H1 (cell line): ENCODE data around the gene OR10A6. TPM values are rescaled to one million over a fixed set of nuclear protein-coding genes. Genes with fewer than 3 reads are reported as not detected.

Source experiments
- CTCF ChIA-PET: fragments of 300-600 bp; sonication (Branson Sonifier 250); formaldehyde crosslinking; loops from one replicate; lab custom pipeline; 2021; ENCODE audit not compliant: partially characterized antibody; lab: Charles Lee
- POLR2A ChIA-PET: fragments of 300-600 bp; sonication (Branson Sonifier 250); formaldehyde crosslinking; loops from one replicate; lab custom pipeline; 2021; ENCODE audit warnings: inconsistent platforms; ENCODE audit not compliant: partially characterized antibody; lab: Charles Lee
- DNase-seq, 2 experiments: peaks; one replicate each; pipeline versions ENCODE4 v3.0.0 to v3.0.0-alpha.2; 2010 to 2022; ENCODE audit warnings: low spot score in 2 of 2, low read depth in 1 of 2, mixed read lengths in 1 of 2
- FAIRE-seq: peaks from 2 replicates; lab custom pipeline; 2011; peaks lifted over from hg19 to GRCh38; lab: Jason Lieb, UNC
- H2AFZ ChIP-seq: 2 replicates; pipeline ENCODE4 v1.8.1; 2012; ENCODE audit warnings: low read length, inconsistent platforms
- H2AK5ac ChIP-seq: 2 replicates; pipeline ENCODE4 v1.6.1; 2013; ENCODE audit warnings: low read depth, low read length
- H2BK120ac ChIP-seq: replicated peaks from 2 replicates; pipeline ENCODE3; 2013; ENCODE audit warnings: low read depth, low read length, inconsistent platforms
- H2BK12ac ChIP-seq: 2 replicates; pipeline ENCODE4 v1.6.1; 2013; ENCODE audit warnings: low read depth, low read length
- H2BK15ac ChIP-seq: 2 replicates; pipeline ENCODE4 v1.6.1; 2013; ENCODE audit warnings: low read length
- H2BK20ac ChIP-seq: 2 replicates; pipeline ENCODE4 v1.6.1; 2013; ENCODE audit warnings: low read length
- H2BK5ac ChIP-seq: 2 replicates; pipeline ENCODE4 v1.6.1; 2013; ENCODE audit warnings: low read depth, low read length
- H3K14ac ChIP-seq: 2 replicates; pipeline ENCODE4 v1.6.1; 2013; ENCODE audit warnings: inconsistent platforms; ENCODE audit not compliant: insufficient read length
- H3K18ac ChIP-seq: 2 replicates; pipeline ENCODE4 v1.6.1; 2013; ENCODE audit warnings: low read length; ENCODE audit errors: extremely low read depth
- H3K23ac ChIP-seq: 2 replicates; pipeline ENCODE4 v1.6.1; 2013; ENCODE audit warnings: inconsistent platforms; ENCODE audit not compliant: insufficient read length
- H3K23me2 ChIP-seq: 2 replicates; pipeline ENCODE4 v1.6.1; 2013; ENCODE audit warnings: low read depth, low read length
- H3K27ac ChIP-seq: 2 replicates; pipeline ENCODE4 v1.6.1; 2011; ENCODE audit warnings: low read depth, low read length, inconsistent platforms
- H3K27me3 ChIP-seq, 4 experiments: replicated peaks in 1 of 4; 1 replicate in 1 of 4; 2 replicates in 3 of 4; pipeline versions ENCODE4 v1.6.1 to v1.8.1; 2011 to 2013; ENCODE audit warnings: low read length in 3 of 4, mild to moderate bottlenecking in 3 of 4, inconsistent platforms in 2 of 4, mixed read lengths in 2 of 4, moderate library complexity in 1 of 4; ENCODE audit not compliant: control insufficient read depth in 3 of 4, insufficient read depth in 3 of 4; ENCODE audit errors: extremely low read depth in 1 of 4
- H3K36me3 ChIP-seq, 4 experiments: 2 replicates each; pipeline versions ENCODE4 v1.6.1 to v1.8.1; 2011 to 2013; ENCODE audit warnings: mild to moderate bottlenecking in 4 of 4, low read length in 3 of 4, moderate library complexity in 2 of 4, control low read depth in 1 of 4, inconsistent platforms in 1 of 4; ENCODE audit not compliant: insufficient read depth in 4 of 4, control insufficient read depth in 2 of 4
- H3K4ac ChIP-seq: replicated peaks from 2 replicates; pipeline ENCODE3; 2013; ENCODE audit warnings: low read length, low read depth, mixed read lengths, inconsistent platforms; ENCODE audit not compliant: insufficient read length
- H3K4me1 ChIP-seq, 4 experiments: replicated peaks in 1 of 4; 1 replicate in 1 of 4; 2 replicates in 3 of 4; pipeline versions ENCODE4 v1.6.1 to v1.8.1; 2011 to 2013; ENCODE audit warnings: low read length in 3 of 4, inconsistent platforms in 2 of 4, mixed read lengths in 1 of 4; ENCODE audit not compliant: insufficient read depth in 4 of 4, control insufficient read depth in 3 of 4
- H3K4me2 ChIP-seq, 2 experiments: 2 replicates each; pipeline versions ENCODE4 v1.6.1 to v1.8.1; 2011 to 2013; ENCODE audit warnings: low read depth in 2 of 2, low read length in 2 of 2, control low read depth in 1 of 2, inconsistent platforms in 1 of 2, mild to moderate bottlenecking in 1 of 2; ENCODE audit not compliant: insufficient read depth in 1 of 2
- H3K4me3 ChIP-seq, 4 experiments: fragments of 200-600, 300-600 bp in 1 of 4; sonication (generic), shearing (Covaris generic), sonication (Bioruptor Twin) in 1 of 4; 2 replicates each; pipeline versions ENCODE4 v1.5.1 to v1.8.1; 2011 to 2016; ENCODE audit warnings: low read length in 4 of 4, low read depth in 3 of 4, control low read depth in 2 of 4, inconsistent platforms in 2 of 4, mild to moderate bottlenecking in 2 of 4, mixed read lengths in 1 of 4, moderate library complexity in 1 of 4; ENCODE audit not compliant: insufficient read depth in 2 of 4; ENCODE audit errors: extremely low read depth in 1 of 4
- H3K56ac ChIP-seq: replicated peaks from 2 replicates; pipeline ENCODE3; 2013; ENCODE audit warnings: low read depth, mild to moderate bottlenecking, mixed read lengths, low read length, inconsistent platforms; ENCODE audit not compliant: insufficient read length
- H3K79me1 ChIP-seq: 2 replicates; pipeline ENCODE4 v1.6.1; 2013; ENCODE audit warnings: low read depth, low read length, control low read depth
- H3K79me2 ChIP-seq, 2 experiments: 2 replicates each; pipeline versions ENCODE4 v1.6.1 to v1.8.1; 2012 to 2013; ENCODE audit warnings: low read length in 2 of 2, mild to moderate bottlenecking in 2 of 2, inconsistent platforms in 1 of 2; ENCODE audit not compliant: insufficient read depth in 2 of 2, control insufficient read depth in 1 of 2
- H3K9ac ChIP-seq, 4 experiments: replicated peaks in 1 of 4; 1 replicate in 1 of 4; 2 replicates in 3 of 4; pipeline versions ENCODE4 v1.6.1 to v1.8.1; 2011 to 2013; ENCODE audit warnings: low read depth in 3 of 4, low read length in 3 of 4, control low read depth in 2 of 4, mild to moderate bottlenecking in 2 of 4, moderate library complexity in 2 of 4, inconsistent platforms in 1 of 4; ENCODE audit errors: extremely low read depth in 1 of 4
- H3K9me3 ChIP-seq, 2 experiments: 2 replicates each; pipeline versions ENCODE4 v1.6.1 to v1.8.1; 2012 to 2013; ENCODE audit warnings: mild to moderate bottlenecking in 2 of 2, moderate library complexity in 2 of 2, control low read depth in 1 of 2, inconsistent platforms in 1 of 2, low read depth in 1 of 2, low read length in 1 of 2, mixed read lengths in 1 of 2; ENCODE audit not compliant: insufficient read depth in 2 of 2
- H4K20me1 ChIP-seq, 2 experiments: replicated peaks in 1 of 2; 2 replicates each; pipeline versions ENCODE3 to v1.8.1; 2011 to 2013; ENCODE audit warnings: inconsistent platforms in 2 of 2, low read length in 2 of 2, mild to moderate bottlenecking in 1 of 2; ENCODE audit not compliant: insufficient read depth in 2 of 2, control insufficient read depth in 1 of 2
- H4K5ac ChIP-seq: 2 replicates; pipeline ENCODE4 v1.6.1; 2013; ENCODE audit warnings: low read length, low read depth, mixed read lengths, inconsistent platforms; ENCODE audit not compliant: insufficient read length
- H4K8ac ChIP-seq: 2 replicates; pipeline ENCODE4 v1.8.0; 2013; ENCODE audit warnings: mild to moderate bottlenecking, moderate library complexity, low read length, inconsistent platforms; ENCODE audit not compliant: insufficient read depth; ENCODE audit errors: extremely low read depth
- H4K91ac ChIP-seq: replicated peaks from 2 replicates; pipeline ENCODE3; 2013; ENCODE audit warnings: low read length, mixed read lengths, inconsistent platforms; ENCODE audit not compliant: insufficient read length
- NANOG ChIP-seq: IDR thresholded peaks from 2 replicates; pipeline ENCODE4 v1.6.1; 2011; ENCODE audit warnings: low read length, low read depth, mild to moderate bottlenecking, inconsistent platforms; ENCODE audit not compliant: insufficient read depth, poor library complexity, severe bottlenecking
- WGBS, 2 experiments: shearing (Covaris generic) in 1 of 2; methylation state at CpG; one replicate each; pipeline versions ENCODE4 v1.1.6 to v1.1.7; 2013 to 2015; ENCODE audit warnings: low lambda C conversion rate in 2 of 2, mixed read lengths in 2 of 2, inconsistent platforms in 1 of 2, low coverage in 1 of 2, missing lambda C conversion rate in 1 of 2; ENCODE audit not compliant: insufficient replicate concordance in 2 of 2, insufficient coverage in 1 of 2, insufficient read length in 1 of 2; ENCODE audit errors: extremely low coverage in 1 of 2, missing lambda C conversion rate in 1 of 2; 5-methylcytosine and 5-hydroxymethylcytosine counted together
- polyA plus RNA-seq, 7 experiments: library from polyadenylated mRNA; depleted of rRNA in 3 of 7; stranded (reverse) in 5 of 7; unstranded in 2 of 7; fragments of >200 nt in 5 of 7; fragments of 200-250 nt in 2 of 7; gene quantifications; 1 replicate in 5 of 7; 2 replicates in 1 of 7; 4 replicates in 1 of 7; pipeline versions ENCODE4 v1.2.1 to v1.2.3, GENCODE V29; 2011 to 2013; ENCODE audit warnings: missing spikeins in 2 of 7, mixed read lengths in 2 of 7
- total RNA-seq: library from RNA; stranded (reverse); fragmentation: NEBNext Ultra II Directional; extraction: Animal tissue kit (Norgen Biotek cat#: 25700); gene quantifications from 2 replicates; pipeline ENCODE4 v1.2.1, GENCODE V29; 2021

Gene OR10A6
- total and polyA plus RNA-seq, 2 of the 8 experiments (the other 6 are each of a cell fraction or from before 2014, with no cell fraction given), result not detected

- Histone ChIP-seq H4K5ac (no peak overlapping the region), H3K36me3 (no peaks in the 10 kb centered on the region), H3K4ac (no peak overlapping the region), H2BK15ac (no peak overlapping the region), H3K27me3 (no peaks in the 10 kb centered on the region), H4K20me1 (no peaks in the 10 kb centered on the region), H2BK20ac (no peak overlapping the region), H2BK5ac (no peak overlapping the region), H3K9me3 (no peaks in the 10 kb centered on the region), H4K91ac (no peak overlapping the region), H3K23me2 (no peaks in the 10 kb centered on the region), H3K14ac (no peak overlapping the region), H3K23ac (no peak overlapping the region), H2AK5ac (no peak overlapping the region), H4K8ac (no peak overlapping the region), H2AFZ (no peak overlapping the region), H2BK12ac (no peak overlapping the region), H3K4me2 (no peak overlapping the region), H3K79me1 (no peaks in the 10 kb centered on the region), H2BK120ac (no peak overlapping the region), H3K9ac (no peak overlapping the region), H3K18ac (no peak overlapping the region), H3K4me1 (no peaks in the 10 kb centered on the region), H3K4me3 (no peak overlapping the region), H3K56ac (no peak overlapping the region), H3K79me2 (no peaks in the 10 kb centered on the region), H3K27ac (no peak overlapping the region)
- DNase-seq (no peak), FAIRE-seq (no peak)
- ChIA-PET POLR2A (interaction anchor here (0.7 kb wide), 1 partner anchor 35 kb away, joined by 4 read pairs; no protein-coding TSS in a partner anchor), CTCF (no interaction called here)
- TF ChIP-seq NANOG, result no peak
- 61% methylated on average over 5 of the region's 5 CpGs; no CpG with 5 or more reads in 1 of the 2 experiments for WGBS, 2 experiments
These were observed 10.1 kb upstream of the OR10A6 start for GRCh38 chr11:7941146-7941545.
